Measurements from ENCODE around the gene ID4. TPM values are rescaled to one million over a fixed set of nuclear protein-coding genes. Genes with fewer than 3 reads are reported as not detected.

ID4 gene
- total RNA-seq, 2 experiments from 2014 or later, result not detected

DNA sequence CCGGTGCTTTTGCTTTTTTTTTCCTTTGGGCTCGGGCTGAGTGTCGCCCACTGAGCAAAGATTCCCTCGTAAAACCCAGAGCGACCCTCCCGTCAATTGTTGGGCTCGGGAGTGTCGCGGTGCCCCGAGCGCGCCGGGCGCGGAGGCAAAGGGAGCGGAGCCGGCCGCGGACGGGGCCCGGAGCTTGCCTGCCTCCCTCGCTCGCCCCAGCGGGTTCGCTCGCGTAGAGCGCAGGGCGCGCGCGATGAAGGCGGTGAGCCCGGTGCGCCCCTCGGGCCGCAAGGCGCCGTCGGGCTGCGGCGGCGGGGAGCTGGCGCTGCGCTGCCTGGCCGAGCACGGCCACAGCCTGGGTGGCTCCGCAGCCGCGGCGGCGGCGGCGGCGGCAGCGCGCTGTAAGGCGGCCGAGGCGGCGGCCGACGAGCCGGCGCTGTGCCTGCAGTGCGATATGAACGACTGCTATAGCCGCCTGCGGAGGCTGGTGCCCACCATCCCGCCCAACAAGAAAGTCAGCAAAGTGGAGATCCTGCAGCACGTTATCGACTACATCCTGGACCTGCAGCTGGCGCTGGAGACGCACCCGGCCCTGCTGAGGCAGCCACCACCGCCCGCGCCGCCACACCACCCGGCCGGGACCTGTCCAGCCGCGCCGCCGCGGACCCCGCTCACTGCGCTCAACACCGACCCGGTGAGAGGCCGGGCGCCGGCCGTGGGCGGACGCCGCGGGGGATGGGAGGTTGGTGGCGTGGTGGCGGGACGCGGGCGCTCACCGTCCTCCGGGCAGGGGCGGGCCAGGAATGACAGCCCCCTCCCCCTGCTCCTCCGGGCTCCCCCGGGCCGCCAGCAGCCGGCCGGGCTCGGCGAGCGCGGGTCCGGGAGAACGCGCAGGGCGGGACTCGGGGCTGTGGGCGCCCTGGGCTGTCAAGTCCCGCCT, 606 bp downstream of the ID4 start:
- no peak overlapping the region for H3K27ac Mint-ChIP-seq
- peaks cover 49% of the 10 kb centered on the region for H3K27me3 Mint-ChIP-seq (ENCODE audit: low read depth)
- H3K36me3 Mint-ChIP-seq (ENCODE audit: low read depth), result peaks cover 7% of the 10 kb centered on the region
- ChIA-PET POLR2A (no interaction called here), CTCF (no interaction called here)
- ATAC-seq (no peak), DNase-seq (no peak)
- no peak overlapping the region for H3K4me3 Mint-ChIP-seq
- H3K9me3 Mint-ChIP-seq (ENCODE audit: insufficient read depth), result no peaks in the 10 kb centered on the region
- peaks cover 3% of the 10 kb centered on the region for H3K4me1 Mint-ChIP-seq (ENCODE audit: low read depth)

GRCh38 chr6:19838442-19839236, 1.5 kb downstream of the ID4 start:
- peaks cover 52% of the 10 kb centered on the region for H3K27me3 Mint-ChIP-seq (ENCODE audit: low read depth)
- H3K36me3 Mint-ChIP-seq (ENCODE audit: low read depth), result peaks cover 7% of the 10 kb centered on the region
- H3K27ac Mint-ChIP-seq, result peak overlapping the region; percentile 45
- peaks cover 3% of the 10 kb centered on the region for H3K4me1 Mint-ChIP-seq (ENCODE audit: low read depth)
- POLR2A ChIA-PET, result no interaction called here
- no peak overlapping the region for H3K4me3 Mint-ChIP-seq
- ATAC-seq, result no peak
- no peaks in the 10 kb centered on the region for H3K9me3 Mint-ChIP-seq (ENCODE audit: insufficient read depth)
- no peak for DNase-seq
- CTCF ChIA-PET, result no interaction called here

GRCh38 chr6:19839237-19839546, 2.0 kb downstream of the ID4 start:
- DNase-seq (no peak), ATAC-seq (no peak)
- Mint-ChIP-seq H3K4me3 (no peak overlapping the region), H3K27ac (no peak overlapping the region), H3K4me1 (ENCODE audit: low read depth) (peaks cover 3% of the 10 kb centered on the region), H3K9me3 (ENCODE audit: insufficient read depth) (no peaks in the 10 kb centered on the region), H3K27me3 (ENCODE audit: low read depth) (peaks cover 50% of the 10 kb centered on the region), H3K36me3 (ENCODE audit: low read depth) (peaks cover 7% of the 10 kb centered on the region)
- ChIA-PET POLR2A (no interaction called here), CTCF (no interaction called here)

GRCh38 chr6:19839788-19840187, 2.6 kb downstream of the ID4 start:
- Mint-ChIP-seq H3K4me3 (no peak overlapping the region), H3K27ac (no peak overlapping the region), H3K9me3 (ENCODE audit: insufficient read depth) (no peaks in the 10 kb centered on the region), H3K27me3 (ENCODE audit: low read depth) (peaks cover 52% of the 10 kb centered on the region), H3K4me1 (ENCODE audit: low read depth) (peaks cover 3% of the 10 kb centered on the region), H3K36me3 (ENCODE audit: low read depth) (peaks cover 7% of the 10 kb centered on the region)
- POLR2A ChIA-PET, result no interaction called here
- no peak for DNase-seq
- CTCF ChIA-PET, result no interaction called here
- no peak for ATAC-seq

GRCh38 chr6:19841181-19841580, 4.0 kb downstream of the ID4 start:
- ChIA-PET POLR2A (no interaction called here), CTCF (no interaction called here)
- H3K27ac Mint-ChIP-seq, result no peak overlapping the region
- ATAC-seq, result no peak
- H3K36me3 Mint-ChIP-seq (ENCODE audit: low read depth), result peaks cover 7% of the 10 kb centered on the region
- peaks cover 3% of the 10 kb centered on the region for H3K4me1 Mint-ChIP-seq (ENCODE audit: low read depth)
- no peaks in the 10 kb centered on the region for H3K9me3 Mint-ChIP-seq (ENCODE audit: insufficient read depth)
- no peak for DNase-seq
- peaks cover 40% of the 10 kb centered on the region for H3K27me3 Mint-ChIP-seq (ENCODE audit: low read depth)
- no peak overlapping the region for H3K4me3 Mint-ChIP-seq

GRCh38 chr6:19842030-19842615, 5.0 kb downstream of the ID4 start:
- H3K36me3 Mint-ChIP-seq (ENCODE audit: low read depth), result peaks cover 3% of the 10 kb centered on the region
- ATAC-seq (no peak), DNase-seq (no peak)
- no peak overlapping the region for H3K27ac Mint-ChIP-seq
- no peaks in the 10 kb centered on the region for H3K9me3 Mint-ChIP-seq (ENCODE audit: insufficient read depth)
- peaks cover 34% of the 10 kb centered on the region for H3K27me3 Mint-ChIP-seq (ENCODE audit: low read depth)
- CTCF ChIA-PET, result no interaction called here
- H3K4me1 Mint-ChIP-seq (ENCODE audit: low read depth), result peaks cover 3% of the 10 kb centered on the region
- POLR2A ChIA-PET, result no interaction called here
- H3K4me3 Mint-ChIP-seq, result no peak overlapping the region

GRCh38 chr6:19844689-19845088, 7.5 kb downstream of the ID4 start:
- Mint-ChIP-seq H3K9me3 (ENCODE audit: insufficient read depth) (no peaks in the 10 kb centered on the region), H3K4me3 (no peak overlapping the region), H3K36me3 (ENCODE audit: low read depth) (no peaks in the 10 kb centered on the region), H3K4me1 (ENCODE audit: low read depth) (no peaks in the 10 kb centered on the region), H3K27ac (no peak overlapping the region), H3K27me3 (ENCODE audit: low read depth) (peaks cover 19% of the 10 kb centered on the region)
- CTCF ChIA-PET, result no interaction called here
- no peak for DNase-seq
- POLR2A ChIA-PET, result no interaction called here
- no peak for ATAC-seq

GRCh38 chr6:19845266-19846041, 8.3 kb downstream of the ID4 start:
- Mint-ChIP-seq H3K36me3 (ENCODE audit: low read depth) (no peaks in the 10 kb centered on the region), H3K27ac (no peak overlapping the region), H3K9me3 (ENCODE audit: insufficient read depth) (no peaks in the 10 kb centered on the region), H3K4me1 (ENCODE audit: low read depth) (no peaks in the 10 kb centered on the region), H3K27me3 (ENCODE audit: low read depth) (peaks cover 12% of the 10 kb centered on the region), H3K4me3 (no peak overlapping the region)
- POLR2A ChIA-PET, result no interaction called here
- DNase-seq (no peak), ATAC-seq (no peak)
- CTCF ChIA-PET, result no interaction called here

GRCh38 chr6:19848465-19849029, 11.4 kb downstream of the ID4 start:
- POLR2A ChIA-PET, result no interaction called here
- ATAC-seq (no peak), DNase-seq (no peak)
- Mint-ChIP-seq H3K9me3 (ENCODE audit: insufficient read depth) (no peaks in the 10 kb centered on the region), H3K27me3 (ENCODE audit: low read depth) (peaks cover 4% of the 10 kb centered on the region), H3K27ac (no peak overlapping the region), H3K4me1 (ENCODE audit: low read depth) (no peaks in the 10 kb centered on the region), H3K4me3 (no peak overlapping the region), H3K36me3 (ENCODE audit: low read depth) (no peaks in the 10 kb centered on the region)
- CTCF ChIA-PET, result no interaction called here

- Mint-ChIP-seq H3K36me3 (ENCODE audit: low read depth) (no peaks in the 10 kb centered on the region), H3K4me3 (no peak overlapping the region), H3K9me3 (ENCODE audit: insufficient read depth) (no peaks in the 10 kb centered on the region), H3K4me1 (ENCODE audit: low read depth) (no peaks in the 10 kb centered on the region), H3K27me3 (ENCODE audit: low read depth) (peaks cover 4% of the 10 kb centered on the region), H3K27ac (no peak overlapping the region)
- ChIA-PET CTCF (no interaction called here), POLR2A (no interaction called here)
- ATAC-seq, result no peak
- DNase-seq, result no peak
Measured at GRCh38 chr6:19849196-19849595, 12.0 kb downstream of the ID4 start.

DNA sequence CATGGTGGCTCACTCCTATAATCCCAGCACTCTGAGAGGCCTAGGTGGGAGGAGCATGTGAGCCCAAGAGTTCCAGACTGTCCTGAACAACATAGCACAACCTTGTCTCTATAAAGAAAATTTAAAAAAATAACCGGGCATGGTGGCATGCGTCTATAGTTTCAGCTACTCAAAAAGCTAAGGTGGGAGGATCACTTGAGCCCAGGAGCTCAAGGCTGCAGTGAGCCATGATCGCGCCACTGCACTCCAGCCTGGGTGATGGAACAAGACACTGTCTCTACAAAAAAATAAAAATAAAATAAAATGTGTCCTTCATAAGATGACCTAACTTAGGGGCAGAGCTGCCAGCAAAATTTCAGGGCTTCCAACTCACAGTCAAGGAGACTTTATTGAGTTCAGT, 12.6 kb downstream of the ID4 start:
- Mint-ChIP-seq H3K9me3 (ENCODE audit: insufficient read depth) (no peaks in the 10 kb centered on the region), H3K27ac (no peak overlapping the region), H3K27me3 (ENCODE audit: low read depth) (no peaks in the 10 kb centered on the region), H3K4me3 (no peak overlapping the region), H3K4me1 (ENCODE audit: low read depth) (no peaks in the 10 kb centered on the region), H3K36me3 (ENCODE audit: low read depth) (no peaks in the 10 kb centered on the region)
- DNase-seq (no peak), ATAC-seq (no peak)
- CTCF ChIA-PET, result no interaction called here
- POLR2A ChIA-PET, result no interaction called here

Measured in activated CD8-positive, alpha-beta T cell treated with anti-CD3 and anti-CD28 coated beads, Interleukin-2, amount 10 ng/mL, durations not matched to agents 7 days and 5 days (primary cell).